Activated naive CD8-positive, alpha-beta T cell treated with anti-CD3 and anti-CD28 coated beads, Interleukin-2, amount 50 U/mL, for 24 hours (primary cell): ENCODE data around the gene SEPTIN5.

Source experiments
- ATAC-seq: fragments of 150-1000 bp; cut with Tn5 transposase; one replicate; pipeline ENCODE4 v1.10.0; 2021
- DNase-seq: peaks from one replicate; pipeline ENCODE4 v3.0.0; 2021
- H3K27ac Mint-ChIP-seq: one replicate; pipeline ENCODE4 v1.8.0; 2021; ENCODE audit warnings: mild to moderate bottlenecking, mixed read lengths
- H3K27me3 Mint-ChIP-seq: one replicate; pipeline ENCODE4 v1.8.0; 2021; ENCODE audit warnings: mixed read lengths
- H3K36me3 Mint-ChIP-seq: one replicate; pipeline ENCODE4 v1.8.0; 2021; ENCODE audit warnings: low read depth, mixed read lengths
- H3K4me1 Mint-ChIP-seq: one replicate; pipeline ENCODE4 v1.8.0; 2021; ENCODE audit warnings: mixed read lengths
- H3K4me3 Mint-ChIP-seq: one replicate; pipeline ENCODE4 v1.8.0; 2021; ENCODE audit warnings: mild to moderate bottlenecking, moderate library complexity, mixed read lengths
- H3K9me3 Mint-ChIP-seq: one replicate; pipeline ENCODE4 v1.8.0; 2021; ENCODE audit warnings: mixed read lengths

The SEPTIN5 gene

DNA sequence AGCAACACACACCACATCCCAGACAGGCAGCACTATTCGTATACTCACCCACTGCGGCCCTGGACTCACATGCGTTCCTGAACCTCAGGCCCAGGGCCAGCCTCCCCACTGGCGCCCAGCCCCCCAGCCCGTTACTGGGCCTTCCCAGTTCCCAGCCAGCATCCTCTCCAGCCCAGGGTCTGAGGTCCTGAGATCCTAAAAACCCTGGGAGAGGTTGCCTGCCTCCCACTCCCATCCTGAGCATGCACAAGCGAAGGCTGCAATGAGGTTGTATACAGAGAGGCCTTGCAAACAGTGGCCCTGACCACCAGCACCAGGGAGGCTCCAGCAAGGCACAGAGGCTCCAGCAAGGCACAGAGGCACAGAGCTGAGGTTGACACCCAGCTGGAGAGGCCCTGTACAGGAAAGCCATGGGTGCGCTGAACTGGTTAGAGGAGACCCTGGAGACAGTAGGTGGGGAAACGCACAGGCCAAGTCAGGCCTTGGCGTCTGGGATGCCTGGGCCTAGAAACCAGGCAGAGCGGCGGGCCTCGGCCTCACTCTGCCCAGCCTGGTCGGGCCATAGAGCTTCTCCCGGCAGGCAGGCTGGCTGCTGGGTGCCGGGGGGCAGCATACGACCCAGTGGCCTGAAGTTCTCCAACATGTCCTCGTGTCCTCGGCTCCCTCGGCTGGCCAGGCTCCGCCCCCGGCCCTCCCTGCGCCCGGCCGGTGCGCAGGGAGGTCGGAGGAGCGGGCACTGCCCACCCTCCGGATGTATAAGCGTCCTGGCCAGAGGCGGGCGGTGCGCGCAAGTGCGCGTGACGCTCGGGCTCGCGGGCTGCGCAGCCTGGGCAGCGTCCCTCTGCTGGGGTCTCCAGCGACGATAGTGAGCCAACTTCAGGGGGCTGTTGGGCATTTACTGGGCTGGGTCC, 43.9 kb downstream of the SEPTIN5 start:
- ATAC-seq = no peak
- no peaks in the 10 kb centered on the region for H3K9me3 Mint-ChIP-seq
- no peak for DNase-seq
- peak overlapping the region; percentile 23 for H3K4me3 Mint-ChIP-seq
- H3K27me3 Mint-ChIP-seq = peaks cover 72% of the 10 kb centered on the region
- peaks cover 32% of the 10 kb centered on the region for H3K4me1 Mint-ChIP-seq
- H3K27ac Mint-ChIP-seq = no peak overlapping the region
- H3K36me3 Mint-ChIP-seq = peaks cover 2% of the 10 kb centered on the region

DNA sequence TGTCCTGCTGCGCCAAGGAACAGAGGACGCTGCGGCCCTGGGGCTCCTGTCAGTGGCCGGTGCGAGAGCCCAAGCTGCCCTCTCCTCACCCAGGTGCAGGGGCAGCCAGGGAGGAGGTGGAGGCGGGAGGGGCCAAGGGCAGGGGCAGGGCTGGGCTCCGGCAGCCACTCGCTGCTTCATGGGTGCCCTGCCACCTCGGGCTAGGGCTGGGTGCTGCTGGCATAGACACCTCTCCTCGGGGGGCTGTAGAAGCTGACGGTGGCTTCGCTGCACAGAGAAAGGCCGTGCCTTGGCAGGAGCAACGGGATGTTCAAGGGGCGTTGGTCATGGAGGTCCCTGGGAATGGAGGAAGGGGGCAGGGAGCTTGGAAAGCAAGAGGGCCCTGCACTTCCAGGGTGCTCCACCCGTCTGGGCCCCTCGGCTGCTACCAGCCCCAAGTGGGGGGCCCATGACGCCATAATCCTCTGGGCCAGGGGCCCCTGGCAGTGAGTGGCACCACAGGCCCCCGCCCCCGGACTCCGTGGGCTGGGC, 44.7 kb downstream of the SEPTIN5 start:
- Mint-ChIP-seq H3K27ac (no peak overlapping the region), H3K9me3 (no peaks in the 10 kb centered on the region), H3K36me3 (peaks cover 2% of the 10 kb centered on the region), H3K27me3 (peaks cover 71% of the 10 kb centered on the region), H3K4me3 (no peak overlapping the region), H3K4me1 (peaks cover 32% of the 10 kb centered on the region)
- no peak for ATAC-seq
- no peak for DNase-seq

DNA sequence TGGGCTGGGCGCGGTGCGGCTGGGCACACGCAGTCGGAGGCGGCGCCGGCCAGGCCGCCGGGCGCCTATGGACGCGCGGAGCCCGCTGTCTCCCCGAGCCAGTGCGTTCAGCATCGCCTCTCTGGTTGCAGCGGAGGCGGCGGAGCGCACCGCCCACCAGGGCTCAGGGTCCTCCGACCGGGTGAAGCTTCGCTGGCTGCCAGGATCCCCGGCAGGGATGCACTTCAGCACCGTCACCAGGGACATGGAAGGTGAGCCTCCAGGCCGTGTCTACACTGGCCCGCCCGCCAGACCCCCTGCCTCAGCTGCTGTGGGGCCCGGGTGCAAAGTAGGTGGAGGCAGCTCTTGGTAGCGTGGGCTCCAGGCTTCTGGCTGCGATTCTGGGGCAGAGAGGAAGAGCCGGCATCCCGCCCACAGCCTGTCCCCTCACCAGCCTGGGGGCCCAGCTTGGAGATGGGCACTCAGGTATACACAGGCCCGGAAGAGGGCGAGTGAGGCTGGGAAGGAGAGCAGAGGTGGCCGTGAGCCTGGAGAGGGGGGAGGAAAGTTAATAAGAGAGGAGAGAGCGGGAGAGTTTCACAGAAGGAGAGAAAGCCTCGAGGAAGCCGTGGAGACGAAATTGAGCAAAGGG, 45.2 kb downstream of the SEPTIN5 start:
- no peak for ATAC-seq
- Mint-ChIP-seq H3K4me3 (peak overlapping the region; percentile 79), H3K36me3 (peaks cover 2% of the 10 kb centered on the region), H3K9me3 (no peaks in the 10 kb centered on the region), H3K27me3 (peaks cover 69% of the 10 kb centered on the region), H3K27ac (peak overlapping the region; percentile 29), H3K4me1 (peaks cover 32% of the 10 kb centered on the region)
- DNase-seq = no peak

DNA sequence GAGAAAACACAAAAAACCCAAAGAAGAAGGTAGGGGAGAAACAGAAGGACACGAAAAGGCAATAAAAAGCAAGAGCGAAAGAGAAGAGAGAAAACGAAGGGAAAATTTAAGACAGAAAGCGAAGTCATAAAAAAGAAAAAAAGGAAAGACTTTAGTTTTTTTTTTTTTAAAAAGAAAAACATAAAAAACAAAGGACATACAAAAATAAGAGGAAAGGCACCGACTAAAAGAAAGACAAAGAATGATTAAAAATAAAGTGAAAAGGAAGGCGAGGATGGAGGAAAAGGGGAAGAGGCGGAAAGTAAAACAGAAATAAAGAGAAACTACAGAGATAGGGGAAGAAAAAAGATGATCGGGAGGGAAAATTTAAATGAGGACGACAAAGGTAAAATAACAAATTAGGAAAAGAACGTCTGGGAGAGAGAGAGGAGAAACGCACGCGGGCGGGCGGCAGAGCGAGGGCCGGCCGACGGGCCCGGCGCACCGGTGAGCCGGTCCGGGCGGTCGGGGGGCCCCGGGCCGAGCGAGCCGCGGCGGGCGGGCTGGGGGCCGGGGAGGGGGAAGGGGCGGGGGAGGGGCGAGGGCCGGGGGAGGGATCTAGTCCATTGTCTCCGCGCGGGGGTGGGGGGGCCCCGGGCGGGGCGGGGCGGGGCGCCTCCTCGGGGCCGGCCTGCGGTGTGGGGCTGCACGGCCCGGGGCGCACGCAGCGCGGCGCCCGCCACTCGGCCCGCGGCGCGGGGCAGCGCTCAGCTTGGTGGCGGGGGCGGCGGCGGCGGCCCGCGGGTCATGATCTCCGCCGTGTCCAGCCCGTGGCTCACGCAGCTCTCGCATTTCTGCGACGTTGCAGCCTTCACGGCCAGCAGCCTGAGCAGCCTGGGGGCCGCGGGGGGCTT, 46.0 kb downstream of the SEPTIN5 start, which contains the start of gene TBX1:
TBX1 (plus strand) TSS at position 721 of the 893 bp plus-strand sequence; CDS start at position 787, 66 bp downstream.
- peaks cover 32% of the 10 kb centered on the region for H3K4me1 Mint-ChIP-seq
- no peak for DNase-seq
- ATAC-seq = no peak
- H3K27me3 Mint-ChIP-seq = peaks cover 71% of the 10 kb centered on the region
- peaks cover 2% of the 10 kb centered on the region for H3K36me3 Mint-ChIP-seq
- no peaks in the 10 kb centered on the region for H3K9me3 Mint-ChIP-seq
- H3K4me3 Mint-ChIP-seq = peak within 1 kb of the TSS; percentile 79
- H3K27ac Mint-ChIP-seq = peak within 1 kb of the TSS; percentile 29

DNA sequence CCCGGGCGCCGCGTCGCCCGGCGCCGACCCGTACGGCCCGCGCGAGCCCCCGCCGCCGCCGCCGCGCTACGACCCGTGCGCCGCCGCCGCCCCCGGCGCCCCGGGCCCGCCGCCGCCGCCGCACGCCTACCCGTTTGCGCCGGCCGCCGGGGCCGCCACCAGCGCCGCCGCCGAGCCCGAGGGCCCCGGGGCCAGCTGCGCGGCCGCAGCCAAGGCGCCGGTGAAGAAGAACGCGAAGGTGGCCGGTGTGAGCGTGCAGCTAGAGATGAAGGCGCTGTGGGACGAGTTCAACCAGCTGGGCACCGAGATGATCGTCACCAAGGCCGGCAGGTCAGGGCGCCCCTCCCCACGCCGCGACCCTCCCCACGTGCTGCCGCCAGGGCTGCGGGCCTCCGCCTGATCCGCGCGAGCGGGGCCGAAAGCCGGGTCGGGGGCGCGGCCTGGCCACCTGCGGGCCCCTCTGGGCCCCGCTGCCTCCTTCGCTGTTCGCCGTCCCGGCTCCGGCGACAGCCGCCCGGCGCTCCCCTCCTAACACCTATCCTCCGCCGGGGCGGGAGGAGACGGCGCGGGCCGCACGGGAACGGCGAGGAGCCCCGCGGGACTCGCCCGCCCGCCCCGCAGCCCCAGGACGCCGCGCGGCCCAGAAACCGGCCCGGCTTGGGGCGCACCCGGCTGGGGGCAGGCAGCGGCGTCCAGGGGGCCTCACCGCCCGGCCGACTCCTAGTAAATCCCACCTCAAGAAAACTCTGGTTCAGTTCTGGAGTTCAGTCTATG, 46.8 kb downstream of the SEPTIN5 start:
- DNase-seq (no peak), ATAC-seq (no peak)
- peak overlapping the region; percentile 32 for H3K4me3 Mint-ChIP-seq
- peaks cover 29% of the 10 kb centered on the region for H3K4me1 Mint-ChIP-seq
- no peaks in the 10 kb centered on the region for H3K9me3 Mint-ChIP-seq
- H3K27ac Mint-ChIP-seq = no peak overlapping the region
- H3K27me3 Mint-ChIP-seq = peaks cover 67% of the 10 kb centered on the region
- H3K36me3 Mint-ChIP-seq = peaks cover 2% of the 10 kb centered on the region

DNA sequence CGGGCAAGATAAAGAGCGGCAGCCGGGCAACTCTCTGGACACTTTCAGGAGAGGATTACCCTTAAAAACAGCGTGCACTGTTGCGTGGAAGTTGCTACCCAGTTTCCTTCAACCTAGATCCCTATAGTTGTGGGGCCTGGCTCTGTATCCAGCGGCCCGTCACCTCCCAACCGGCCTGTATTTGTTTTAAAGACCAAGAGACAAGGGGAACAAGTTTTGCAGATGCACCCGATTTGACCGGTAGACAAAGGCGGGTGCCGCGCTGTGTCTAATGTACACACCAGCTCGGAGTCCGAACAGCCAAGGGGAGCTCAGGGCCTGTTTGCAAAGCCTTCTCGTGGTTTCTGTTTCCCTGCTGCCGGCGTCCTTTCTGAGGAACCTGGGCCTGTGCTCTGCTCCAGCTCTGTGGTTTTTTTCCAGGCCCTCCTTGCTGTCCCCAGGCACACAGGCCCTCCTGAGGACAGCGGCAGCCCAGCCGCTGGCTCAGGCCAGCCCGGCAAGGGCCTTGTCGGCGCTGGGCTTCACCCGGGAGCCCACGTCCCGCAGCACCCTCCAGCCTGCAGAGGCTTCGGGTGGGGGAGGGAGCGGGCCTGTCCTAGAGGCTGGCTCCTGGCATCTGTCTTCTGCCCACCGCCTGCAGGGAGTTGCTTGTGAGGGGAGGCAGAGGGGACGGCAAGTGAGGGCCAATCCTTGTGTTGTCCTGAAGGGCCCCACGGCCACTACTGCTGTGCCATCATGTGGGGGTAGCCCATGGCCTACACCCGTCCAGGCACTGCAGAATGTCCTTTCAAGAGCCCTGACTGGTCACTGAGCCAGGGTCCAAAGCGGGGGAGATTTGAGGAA, 47.6 kb downstream of the SEPTIN5 start:
- H3K9me3 Mint-ChIP-seq = no peaks in the 10 kb centered on the region
- H3K4me3 Mint-ChIP-seq = peak overlapping the region; percentile 32
- peaks cover 2% of the 10 kb centered on the region for H3K36me3 Mint-ChIP-seq
- peaks cover 64% of the 10 kb centered on the region for H3K27me3 Mint-ChIP-seq
- H3K4me1 Mint-ChIP-seq = peaks cover 26% of the 10 kb centered on the region
- no peak overlapping the region for H3K27ac Mint-ChIP-seq
- no peak for ATAC-seq
- no peak for DNase-seq

DNA sequence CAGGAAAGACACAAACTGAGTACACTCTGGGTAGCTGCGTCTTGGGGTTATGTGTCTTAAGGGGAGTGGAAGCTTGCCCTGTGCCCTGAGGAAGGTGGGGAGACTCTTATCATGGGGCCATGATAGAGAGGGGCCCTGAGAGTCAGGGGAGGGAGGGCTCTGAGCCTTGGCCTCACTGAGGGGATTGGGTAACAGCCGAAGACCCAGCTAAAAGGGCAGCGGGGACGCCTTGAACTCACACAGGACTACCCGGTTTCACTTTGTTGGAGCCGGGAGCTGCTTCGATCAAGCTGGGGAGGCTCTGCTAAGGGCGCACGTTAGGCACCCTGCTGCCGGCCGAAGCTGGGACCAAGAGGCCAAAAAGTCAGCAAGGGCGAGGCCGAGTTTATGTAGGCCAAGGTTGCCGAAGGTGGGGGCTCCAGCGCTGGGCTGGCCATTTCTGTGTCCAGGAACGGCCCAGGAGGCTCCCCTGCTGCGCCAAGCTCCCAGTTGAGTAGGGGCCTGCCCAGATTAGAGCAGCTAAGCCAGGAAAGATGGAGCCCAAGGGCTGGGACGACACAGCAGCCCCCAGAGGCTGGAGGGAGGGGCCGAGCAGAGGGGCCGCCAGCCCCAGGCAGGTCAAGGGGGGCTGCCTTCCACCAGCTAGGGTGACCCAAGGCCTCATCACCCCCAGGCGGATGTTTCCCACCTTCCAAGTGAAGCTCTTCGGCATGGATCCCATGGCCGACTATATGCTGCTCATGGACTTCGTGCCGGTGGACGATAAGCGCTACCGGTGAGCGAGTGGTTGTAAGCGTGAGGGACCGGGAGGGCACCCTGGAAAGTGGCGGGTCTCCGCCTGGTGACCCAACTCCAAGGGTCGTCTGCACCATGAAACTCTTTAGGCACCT, 48.5 kb downstream of the SEPTIN5 start:
- Mint-ChIP-seq H3K27ac (no peak overlapping the region), H3K36me3 (peaks cover 2% of the 10 kb centered on the region), H3K27me3 (peaks cover 64% of the 10 kb centered on the region), H3K9me3 (no peaks in the 10 kb centered on the region), H3K4me3 (no peak overlapping the region), H3K4me1 (peaks cover 23% of the 10 kb centered on the region)
- DNase-seq (no peak), ATAC-seq (no peak)

DNA sequence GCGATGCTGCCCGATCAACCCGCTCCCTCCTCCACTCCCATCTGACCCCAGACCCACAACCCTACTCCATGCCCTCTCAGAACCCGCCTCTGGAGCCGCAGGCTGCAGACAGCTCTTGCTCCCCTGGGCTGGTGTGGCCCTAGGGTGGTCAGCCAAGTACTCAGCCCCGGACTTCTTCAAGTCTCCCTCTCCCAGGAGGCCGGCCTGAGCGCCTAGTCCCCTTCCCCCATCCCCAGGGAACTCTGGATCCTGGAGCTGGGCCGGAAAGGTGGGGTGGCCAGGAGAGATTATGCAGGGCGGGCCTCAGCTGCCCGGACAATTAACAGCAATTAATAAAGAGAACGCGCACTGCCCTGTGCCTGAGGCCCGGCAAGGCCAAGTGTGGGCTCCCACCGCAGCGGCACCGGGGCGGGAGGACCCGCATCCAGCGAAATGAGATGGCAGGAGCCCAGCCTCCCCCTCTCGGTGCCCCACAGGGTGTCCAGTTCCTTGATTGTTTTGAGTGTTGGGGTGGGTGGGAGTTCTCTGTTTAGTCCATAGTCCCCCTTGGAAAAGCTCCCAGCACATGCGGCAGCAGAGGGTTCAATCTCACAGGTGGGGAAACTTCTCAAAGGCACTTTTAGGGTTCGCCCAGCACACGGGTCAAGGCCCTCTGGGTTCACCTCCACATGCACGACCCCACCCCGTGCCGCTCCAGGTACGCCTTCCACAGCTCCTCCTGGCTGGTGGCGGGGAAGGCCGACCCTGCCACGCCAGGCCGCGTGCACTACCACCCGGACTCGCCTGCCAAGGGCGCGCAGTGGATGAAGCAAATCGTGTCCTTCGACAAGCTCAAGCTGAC, 49.4 kb downstream of the SEPTIN5 start:
- DNase-seq (no peak), ATAC-seq (no peak)
- peaks cover 66% of the 10 kb centered on the region for H3K27me3 Mint-ChIP-seq
- peaks cover 2% of the 10 kb centered on the region for H3K36me3 Mint-ChIP-seq
- peaks cover 23% of the 10 kb centered on the region for H3K4me1 Mint-ChIP-seq
- no peak overlapping the region for H3K27ac Mint-ChIP-seq
- H3K4me3 Mint-ChIP-seq = no peak overlapping the region
- H3K9me3 Mint-ChIP-seq = no peaks in the 10 kb centered on the region

DNA sequence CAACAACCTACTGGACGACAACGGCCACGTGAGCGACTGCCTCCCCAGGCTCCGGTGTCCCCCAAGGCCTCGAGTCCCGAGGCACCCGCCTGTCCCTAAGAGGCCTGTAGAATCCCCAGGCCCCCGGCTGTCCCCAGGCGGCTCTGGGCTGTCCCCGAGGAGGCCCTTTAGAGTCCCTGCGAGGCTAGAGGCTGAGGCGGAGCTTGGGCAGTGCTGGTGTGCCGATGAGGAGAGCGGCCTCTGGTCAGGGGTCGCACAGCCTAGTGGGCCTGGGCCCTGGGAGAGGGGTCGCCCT, 49.9 kb downstream of the SEPTIN5 start:
- H3K4me3 Mint-ChIP-seq = no peak overlapping the region

DNA sequence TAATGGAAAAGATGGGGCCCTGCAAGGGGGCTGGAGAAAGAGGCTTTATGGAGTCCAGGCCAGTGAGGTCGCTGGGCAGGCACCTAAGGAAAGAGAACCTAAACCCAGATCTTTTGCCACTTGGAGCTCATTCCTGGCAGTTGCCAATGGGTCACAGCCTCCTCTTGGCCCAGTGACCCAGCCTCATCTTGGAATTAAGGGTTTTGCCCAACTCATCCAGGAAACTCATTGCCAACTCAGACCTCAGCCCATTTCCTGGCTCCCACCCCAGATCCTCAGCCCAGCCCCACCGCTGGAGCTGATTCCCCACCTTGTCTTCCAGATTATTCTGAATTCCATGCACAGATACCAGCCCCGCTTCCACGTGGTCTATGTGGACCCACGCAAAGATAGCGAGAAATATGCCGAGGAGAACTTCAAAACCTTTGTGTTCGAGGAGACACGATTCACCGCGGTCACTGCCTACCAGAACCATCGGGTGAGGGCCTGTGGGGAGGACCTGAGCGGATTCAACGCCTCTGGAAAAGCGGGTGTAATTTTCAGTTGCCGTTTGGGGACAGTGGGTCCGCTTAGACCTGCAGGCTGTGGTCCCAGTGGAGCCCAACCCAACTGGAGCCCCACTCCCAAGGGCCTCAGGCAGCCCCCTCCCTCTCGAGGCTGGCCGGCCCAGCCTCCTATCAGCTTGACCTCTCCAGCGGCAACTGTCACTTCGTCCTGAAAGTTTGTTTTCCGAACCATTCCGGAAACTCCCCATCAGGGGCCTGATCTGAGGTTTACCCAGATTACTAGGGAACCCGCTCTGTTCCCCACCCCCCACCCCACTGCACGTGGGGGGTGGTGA, 50.6 kb downstream of the SEPTIN5 start:
- peaks cover 2% of the 10 kb centered on the region for H3K36me3 Mint-ChIP-seq
- no peak overlapping the region for H3K27ac Mint-ChIP-seq
- peaks cover 16% of the 10 kb centered on the region for H3K4me1 Mint-ChIP-seq
- no peaks in the 10 kb centered on the region for H3K9me3 Mint-ChIP-seq
- ATAC-seq (no peak), DNase-seq (no peak)
- H3K4me3 Mint-ChIP-seq = no peak overlapping the region
- peaks cover 67% of the 10 kb centered on the region for H3K27me3 Mint-ChIP-seq

More for the DNA sequence above, 49.9 kb downstream of the SEPTIN5 start:
- Mint-ChIP-seq H3K27me3 (peaks cover 67% of the 10 kb centered on the region), H3K4me1 (peaks cover 22% of the 10 kb centered on the region), H3K36me3 (peaks cover 2% of the 10 kb centered on the region), H3K27ac (no peak overlapping the region), H3K9me3 (no peaks in the 10 kb centered on the region)
- DNase-seq (no peak), ATAC-seq (no peak)
